ENCODE results near the gene ZNF358. TPM values are rescaled to one million over a fixed set of nuclear protein-coding genes. Genes with fewer than 3 reads are reported as not detected.

Gene ZNF358
- total RNA-seq, 4 donors from 2014 or later, result 95.4 to 168 (median 137) TPM

GRCh38 chr19:7494416-7495098 is 21.3 kb upstream of the ZNF358 start:
- peaks cover 1 to 22% (median 14%) of the 10 kb centered on the region in 4 donors for H3K4me1 ChIP-seq
- intact Hi-C loops (cut with DNase I), result loop anchor here (5.0 kb wide), 1 partner anchor 38 kb away; no protein-coding TSS in a partner anchor
- H3K27ac ChIP-seq (replicated peaks in 1 of 4), result peak overlapping the region; percentile 3 to 79 (median 61)
- H3K4me3 ChIP-seq, result no peak overlapping the region
- WGBS, result 56% methylated on average over 12 of the region's 13 CpGs
- DNase-seq (ENCODE audit: extremely low spot score), result no peak
- H3K27me3 ChIP-seq, result no peaks in the 10 kb centered on the region
- no peaks in the 10 kb centered on the region for H3K36me3 ChIP-seq
- no peaks in the 10 kb centered on the region for H3K9me3 ChIP-seq
- TF ChIP-seq POLR2A (IDR thresholded peaks at IDR 0.05; ENCODE audit: low read depth), result no peak
- peak in 1 of 2 donors; percentile 33 for TF ChIP-seq POLR2AphosphoS5 (IDR thresholded peaks at IDR 0.05)
- peak in 1 of 3 experiments; percentile 23 for TF ChIP-seq CTCF (IDR thresholded peaks at IDR 0.05)

GRCh38 chr19:7497292-7497691 is 18.6 kb upstream of the ZNF358 start:
- TF ChIP-seq POLR2A (IDR thresholded peaks at IDR 0.05; ENCODE audit: low read depth) (no peak), CTCF (IDR thresholded peaks at IDR 0.05) (peak in 1 of 3 experiments; percentile 27), POLR2AphosphoS5 (IDR thresholded peaks at IDR 0.05) (no peak)
- Histone ChIP-seq H3K4me1 (peaks cover 11 to 30% (median 22%) of the 10 kb centered on the region in 4 donors), H3K36me3 (no peaks in the 10 kb centered on the region), H3K27me3 (peaks cover 0 to 24% (median 0%) of the 10 kb centered on the region in 4 donors), H3K9me3 (no peaks in the 10 kb centered on the region), H3K4me3 (no peak overlapping the region), H3K27ac (replicated peaks in 1 of 4) (no peak overlapping the region)
- DNase-seq (ENCODE audit: extremely low spot score), result no peak
- intact Hi-C loops (cut with DNase I), result no loop called here
- WGBS, result 68% methylated on average over 7 of the region's 7 CpGs

GRCh38 chr19:7500811-7501450 is 15.0 kb upstream of the ZNF358 start:
- H3K4me1 ChIP-seq, result peaks cover 12 to 21% (median 19%) of the 10 kb centered on the region in 4 donors
- no peak overlapping the region for H3K27ac ChIP-seq (replicated peaks in 1 of 4)
- no peaks in the 10 kb centered on the region for H3K36me3 ChIP-seq
- peaks cover 0 to 60% (median 6%) of the 10 kb centered on the region in 4 donors for H3K27me3 ChIP-seq
- intact Hi-C loops (cut with DNase I), result no loop called here
- no peaks in the 10 kb centered on the region for H3K9me3 ChIP-seq
- DNase-seq (ENCODE audit: extremely low spot score), result no peak
- 0% methylated on average over 44 of the region's 93 CpGs for WGBS
- peak overlapping the region; percentile 49 to 61 (median 51) for H3K4me3 ChIP-seq
- TF ChIP-seq EP300 (IDR thresholded peaks at IDR 0.05) (no peak), POLR2AphosphoS5 (IDR thresholded peaks at IDR 0.05) (no peak), CTCF (IDR thresholded peaks at IDR 0.05) (no peak), POLR2A (IDR thresholded peaks at IDR 0.05; ENCODE audit: low read depth) (no peak)

GRCh38 chr19:7502552-7502951 is 13.4 kb upstream of the ZNF358 start:
- no peak for DNase-seq (ENCODE audit: extremely low spot score)
- H3K27me3 ChIP-seq, result peaks cover 0 to 61% (median 6%) of the 10 kb centered on the region in 4 donors
- intact Hi-C loops (cut with DNase I), result no loop called here
- H3K27ac ChIP-seq (replicated peaks in 1 of 4), result no peak overlapping the region
- peaks cover 14 to 36% (median 30%) of the 10 kb centered on the region in 4 donors for H3K4me1 ChIP-seq
- H3K4me3 ChIP-seq, result no peak overlapping the region
- H3K9me3 ChIP-seq, result no peaks in the 10 kb centered on the region
- WGBS, result 68% methylated on average over 2 of the region's 2 CpGs
- H3K36me3 ChIP-seq, result no peaks in the 10 kb centered on the region
- no peak for TF ChIP-seq POLR2A (IDR thresholded peaks at IDR 0.05; ENCODE audit: low read depth)
- no peak for TF ChIP-seq POLR2AphosphoS5 (IDR thresholded peaks at IDR 0.05)
- no peak for TF ChIP-seq CTCF (IDR thresholded peaks at IDR 0.05)
- TF ChIP-seq EP300 (IDR thresholded peaks at IDR 0.05), result no peak

All from esophagus muscularis mucosa (tissue), 4 donors.